LNCAP (cell line): Measurements from ENCODE around the gene DAPK3.

Experiments
- TF ChIP-seq, protein P1 (sequence below): fragments of 450-650 bp; IDR thresholded peaks from 2 replicates; pipeline ENCODE4 v1.5.1; 2017; ENCODE audit warnings: mild to moderate bottlenecking

Gene DAPK3

GRCh38 chr19:3980353-3981251 is 9.7 kb upstream of the DAPK3 start:
- TF ChIP-seq, protein P1, sequence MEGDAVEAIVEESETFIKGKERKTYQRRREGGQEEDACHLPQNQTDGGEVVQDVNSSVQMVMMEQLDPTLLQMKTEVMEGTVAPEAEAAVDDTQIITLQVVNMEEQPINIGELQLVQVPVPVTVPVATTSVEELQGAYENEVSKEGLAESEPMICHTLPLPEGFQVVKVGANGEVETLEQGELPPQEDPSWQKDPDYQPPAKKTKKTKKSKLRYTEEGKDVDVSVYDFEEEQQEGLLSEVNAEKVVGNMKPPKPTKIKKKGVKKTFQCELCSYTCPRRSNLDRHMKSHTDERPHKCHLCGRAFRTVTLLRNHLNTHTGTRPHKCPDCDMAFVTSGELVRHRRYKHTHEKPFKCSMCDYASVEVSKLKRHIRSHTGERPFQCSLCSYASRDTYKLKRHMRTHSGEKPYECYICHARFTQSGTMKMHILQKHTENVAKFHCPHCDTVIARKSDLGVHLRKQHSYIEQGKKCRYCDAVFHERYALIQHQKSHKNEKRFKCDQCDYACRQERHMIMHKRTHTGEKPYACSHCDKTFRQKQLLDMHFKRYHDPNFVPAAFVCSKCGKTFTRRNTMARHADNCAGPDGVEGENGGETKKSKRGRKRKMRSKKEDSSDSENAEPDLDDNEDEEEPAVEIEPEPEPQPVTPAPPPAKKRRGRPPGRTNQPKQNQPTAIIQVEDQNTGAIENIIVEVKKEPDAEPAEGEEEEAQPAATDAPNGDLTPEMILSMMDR: no peak

- TF ChIP-seq, protein P1: no peak
Measured at GRCh38 chr19:3979674-3980352, 8.9 kb upstream of the DAPK3 start.

GRCh38 chr19:3979289-3979673 is 8.4 kb upstream of the DAPK3 start:
- TF ChIP-seq, protein P1: no peak

DNA sequence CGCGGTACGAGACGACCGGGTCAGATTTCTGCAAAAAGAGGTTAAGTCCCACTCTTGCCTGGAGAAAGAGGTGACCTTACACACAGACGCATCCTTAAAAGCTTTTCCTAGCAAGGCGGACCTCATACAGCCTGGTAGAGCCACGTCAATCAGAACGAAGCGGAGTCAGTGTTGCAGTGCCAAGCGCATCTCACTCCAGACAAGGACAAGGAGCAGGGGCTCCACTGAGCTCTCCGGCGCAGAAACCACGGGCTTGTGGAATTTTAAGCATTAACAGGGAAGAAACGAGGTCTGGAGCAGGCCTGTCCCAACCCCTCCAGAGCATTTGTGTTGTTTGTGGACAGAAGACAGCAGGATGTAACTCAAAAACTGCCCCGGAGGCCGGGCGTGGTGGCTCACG is 7.2 kb upstream of the DAPK3 start:
- TF ChIP-seq, protein P1: no peak

DNA sequence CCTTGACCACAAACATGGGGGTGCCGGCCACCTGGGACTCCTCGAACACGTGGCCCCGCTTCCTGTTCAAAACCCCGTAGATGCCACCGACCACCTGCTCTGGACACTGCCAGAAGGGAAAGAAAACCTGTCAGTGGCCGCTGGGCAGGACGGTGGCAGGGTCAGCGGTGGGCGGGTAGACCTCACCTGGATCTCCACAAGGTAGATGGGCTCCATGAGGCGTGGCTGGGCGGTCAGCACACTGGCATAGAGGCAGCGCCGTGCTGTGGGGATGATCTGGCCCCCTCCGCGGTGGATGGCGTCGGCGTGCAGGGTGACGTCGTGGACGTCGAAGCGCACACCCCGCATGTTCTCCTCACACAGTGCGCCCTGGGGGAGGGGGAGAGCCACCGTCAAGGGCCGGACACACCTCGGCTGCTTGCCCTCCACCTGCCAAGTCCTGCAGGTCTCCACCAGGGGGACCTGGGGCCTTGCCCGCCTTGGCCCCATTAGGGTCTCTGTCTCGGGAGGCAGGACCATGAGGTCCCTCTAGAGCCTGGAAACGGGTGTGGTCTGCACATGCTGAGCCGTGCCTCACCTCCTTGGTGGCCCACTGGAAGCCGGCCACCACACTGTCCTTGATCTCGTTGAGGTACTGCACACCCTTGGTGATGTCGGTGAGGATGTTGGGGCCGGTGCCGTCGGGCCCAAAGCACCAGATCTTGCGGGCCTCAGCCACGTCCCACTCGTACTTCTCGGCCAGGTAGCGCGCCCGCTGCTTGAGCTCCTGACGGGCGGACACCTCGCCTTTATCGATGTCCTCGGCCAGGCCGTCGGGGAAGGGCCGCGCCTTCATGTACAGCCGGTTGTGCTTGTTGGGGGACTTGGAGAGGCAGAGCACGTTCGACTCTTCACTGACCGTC is 6.6 kb upstream of the DAPK3 start:
- TF ChIP-seq, protein P1: peak; percentile 17; the same call in 1 of the 2 replicates

DNA sequence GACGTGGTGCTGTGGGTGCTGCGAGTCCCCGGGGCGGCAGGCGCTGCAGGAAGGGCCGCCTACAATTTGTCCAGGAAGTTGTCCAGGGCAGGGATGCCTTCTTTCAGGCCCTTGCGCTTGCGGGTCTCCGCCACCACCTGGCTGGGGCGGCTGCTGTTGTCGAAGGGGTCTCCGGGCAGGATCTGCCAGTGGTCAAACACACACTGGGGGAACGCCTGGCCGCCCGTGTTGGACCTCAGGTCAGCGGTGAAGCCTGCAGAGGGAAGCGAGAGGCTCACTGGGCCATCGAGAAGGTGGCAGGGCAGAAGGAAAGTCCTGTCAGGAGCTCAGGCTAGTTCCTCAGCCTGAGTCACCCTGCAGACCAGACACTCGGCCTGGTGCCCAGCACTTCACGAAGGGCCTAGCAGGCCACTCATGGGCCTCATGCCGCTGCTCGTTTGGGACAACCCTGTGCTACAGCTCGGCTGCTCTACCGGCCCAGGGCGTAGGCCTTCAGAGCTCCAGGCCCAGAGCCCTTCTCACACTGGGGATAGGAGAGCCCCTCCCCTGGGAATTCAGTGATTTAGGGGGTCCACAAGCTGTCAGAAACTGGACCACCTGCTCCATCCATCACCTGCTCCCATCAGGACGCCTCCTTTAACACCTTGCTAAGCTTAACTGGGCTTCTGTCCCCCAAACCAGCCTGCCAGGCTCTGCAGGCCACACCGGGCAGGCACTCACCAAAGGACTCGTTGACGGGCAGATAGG is 5.8 kb upstream of the DAPK3 start:
- TF ChIP-seq, protein P1: no peak
